Activated naive CD4-positive, alpha-beta T cell treated with anti-CD3 and anti-CD28 coated beads, Interleukin-2, amount 50 U/mL, for 72 hours (primary cell): ENCODE results near the gene FBXO4. TPM values are rescaled to one million over a fixed set of nuclear protein-coding genes. Genes with fewer than 3 reads are reported as not detected.
"Not testable (repeated sequence)": the region's sequence is repeated elsewhere in the genome, so short reads cannot be mapped to it uniquely, and the experiment has no call there.

Experiments
- ATAC-seq, 2 donors: fragments of 150-1000 bp; cut with Tn5 transposase; 2 replicates each; pipeline ENCODE4 v1.10.0; 2021; ENCODE audit warnings: mild to moderate bottlenecking in 2 of 2, moderate library complexity in 2 of 2
- DNase-seq, 2 donors: peaks; one replicate each; pipeline ENCODE4 v3.0.0; 2021 to 2022; ENCODE audit warnings: low spot score in 2 of 2
- H3K27ac Mint-ChIP-seq, 2 donors: one replicate each; pipeline ENCODE4 v1.8.0; 2022; ENCODE audit warnings: mild to moderate bottlenecking in 2 of 2, mixed read lengths in 2 of 2
- H3K36me3 Mint-ChIP-seq, 2 donors: one replicate each; pipeline ENCODE4 v1.8.0; 2022; ENCODE audit warnings: mixed read lengths in 2 of 2
- H3K9me3 Mint-ChIP-seq, 2 donors: one replicate each; pipeline ENCODE4 v1.8.0; 2022; ENCODE audit warnings: mixed read lengths in 2 of 2
- total RNA-seq, 2 donors: library from RNA; stranded (reverse); gene quantifications; one replicate each; pipeline ENCODE4 v1.2.3, GENCODE V29; 2022

Gene FBXO4
- total RNA-seq, 2 donors from 2014 or later, result 3.8 to 21.0 TPM

DNA sequence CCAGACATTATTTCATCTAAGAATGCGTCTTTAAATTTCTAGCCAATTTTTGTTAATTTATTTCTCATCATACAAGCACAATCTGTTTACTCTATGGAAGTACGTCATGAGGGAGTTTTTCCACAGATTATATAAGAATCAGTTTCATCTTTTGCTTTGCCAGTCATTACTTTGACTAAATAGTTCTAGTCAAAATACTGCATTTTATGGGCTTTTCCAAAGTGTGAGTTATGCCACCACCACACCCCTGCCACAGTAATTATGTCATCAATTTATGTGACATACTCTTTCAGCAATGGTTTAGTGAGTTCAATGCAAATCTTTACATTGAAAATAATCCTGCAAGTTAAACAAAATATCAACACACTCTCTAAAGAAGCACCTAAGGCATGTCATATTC is 18.9 kb upstream of the FBXO4 start:
- Mint-ChIP-seq H3K27ac (no peak overlapping the region), H3K9me3 (no peaks in the 10 kb centered on the region), H3K36me3 (peaks cover 22 to 23% of the 10 kb centered on the region in 2 donors)
- DNase-seq, result no peak
- ATAC-seq, result no peak

- ATAC-seq (no peak), DNase-seq (no peak)
- Mint-ChIP-seq H3K36me3 (peaks cover 31 to 43% of the 10 kb centered on the region in 2 donors), H3K27ac (peak overlapping the region; percentile 55 to 87), H3K9me3 (no peaks in the 10 kb centered on the region)
These were observed 16.6 kb upstream of the FBXO4 start for GRCh38 chr5:41908374-41909079.

GRCh38 chr5:41918105-41918504 is 7.0 kb upstream of the FBXO4 start:
- peak overlapping the region; percentile 1 to 89 for H3K27ac Mint-ChIP-seq
- DNase-seq, result no peak
- no peak for ATAC-seq
- H3K9me3 Mint-ChIP-seq, result no peaks in the 10 kb centered on the region
- H3K36me3 Mint-ChIP-seq, result peaks cover 12 to 40% of the 10 kb centered on the region in 2 donors

GRCh38 chr5:41921166-41921565 is 3.9 kb upstream of the FBXO4 start:
- no peak for ATAC-seq
- Mint-ChIP-seq H3K9me3 (no peaks in the 10 kb centered on the region), H3K27ac (no peak overlapping the region), H3K36me3 (peaks cover 15 to 19% of the 10 kb centered on the region in 2 donors)
- DNase-seq, result no peak

DNA sequence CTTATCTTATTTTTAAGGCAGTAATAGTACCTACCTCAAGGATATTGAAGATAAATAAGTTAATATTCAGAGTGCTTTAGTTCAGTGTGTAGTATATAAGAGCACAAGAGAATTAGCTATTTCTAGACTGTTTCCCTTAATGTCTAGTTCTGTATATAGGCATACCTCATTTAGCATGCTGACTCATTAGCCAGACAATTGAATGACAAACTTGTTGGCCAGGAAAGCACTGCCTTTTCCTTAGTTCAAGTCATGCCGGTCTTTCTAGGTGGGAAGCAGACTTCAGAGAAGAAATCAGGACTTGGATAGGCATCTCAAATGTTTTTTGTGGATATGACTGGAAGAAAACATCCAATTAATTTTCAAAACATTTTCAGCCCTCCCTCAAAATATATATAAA is 3.2 kb upstream of the FBXO4 start:
- ATAC-seq (no peak), DNase-seq (no peak)
- Mint-ChIP-seq H3K9me3 (no peaks in the 10 kb centered on the region), H3K27ac (no peak overlapping the region), H3K36me3 (peaks cover 13 to 19% of the 10 kb centered on the region in 2 donors)

GRCh38 chr5:41924526-41924871 is 582 bp upstream of the FBXO4 start:
- ATAC-seq (no peak), DNase-seq (no peak)
- Mint-ChIP-seq H3K9me3 (no peaks in the 10 kb centered on the region), H3K36me3 (peaks cover 0 to 9% of the 10 kb centered on the region in 2 donors), H3K27ac (peak overlapping the region; percentile 97 to 100)

GRCh38 chr5:41925555-41925951 is 472 bp downstream of the FBXO4 start:
- Mint-ChIP-seq H3K27ac (peak overlapping the region; percentile 93 to 100), H3K36me3 (peaks cover 6 to 9% of the 10 kb centered on the region in 2 donors), H3K9me3 (no peaks in the 10 kb centered on the region)
- ATAC-seq (peak in 1 of 2 donors; percentile 32), DNase-seq (peak in 1 of 2 donors; percentile 36)

DNA sequence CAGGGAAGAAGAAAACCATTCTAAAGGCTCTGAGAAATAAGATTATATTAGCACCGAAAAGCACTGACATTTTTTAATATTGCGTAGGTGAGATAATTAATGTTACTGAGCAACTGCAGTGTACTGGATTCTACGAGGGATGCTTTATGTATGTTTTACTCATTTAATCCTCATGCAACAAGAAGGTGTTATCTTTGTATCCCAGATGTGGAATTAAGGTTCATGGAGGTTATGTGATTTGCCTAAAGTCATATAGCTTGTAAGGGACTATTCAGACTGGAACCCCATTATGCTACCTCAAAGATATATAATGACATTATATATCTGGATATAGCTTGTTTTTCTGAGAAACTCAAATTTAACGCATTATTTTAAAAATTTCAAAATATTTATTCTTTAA is 2.5 kb downstream of the FBXO4 start:
- DNase-seq (no peak), ATAC-seq (no peak)
- no peak overlapping the region for H3K27ac Mint-ChIP-seq
- H3K9me3 Mint-ChIP-seq, result peaks cover 0 to 5% of the 10 kb centered on the region in 2 donors
- H3K36me3 Mint-ChIP-seq, result peaks cover 20 to 22% of the 10 kb centered on the region in 2 donors

- DNase-seq (no peak), ATAC-seq (no peak)
- H3K36me3 Mint-ChIP-seq, result peaks cover 20 to 22% of the 10 kb centered on the region in 2 donors
- H3K9me3 Mint-ChIP-seq, result peaks cover 0 to 5% of the 10 kb centered on the region in 2 donors
- no peak overlapping the region for H3K27ac Mint-ChIP-seq
These were observed 4.0 kb downstream of the FBXO4 start for GRCh38 chr5:41929035-41929434.

GRCh38 chr5:41932770-41933169 is 7.7 kb downstream of the FBXO4 start:
- ATAC-seq (no peak), DNase-seq (no peak)
- Mint-ChIP-seq H3K27ac (no peak overlapping the region), H3K9me3 (peaks cover 0 to 5% of the 10 kb centered on the region in 2 donors), H3K36me3 (peaks cover 13 to 20% of the 10 kb centered on the region in 2 donors)

DNA sequence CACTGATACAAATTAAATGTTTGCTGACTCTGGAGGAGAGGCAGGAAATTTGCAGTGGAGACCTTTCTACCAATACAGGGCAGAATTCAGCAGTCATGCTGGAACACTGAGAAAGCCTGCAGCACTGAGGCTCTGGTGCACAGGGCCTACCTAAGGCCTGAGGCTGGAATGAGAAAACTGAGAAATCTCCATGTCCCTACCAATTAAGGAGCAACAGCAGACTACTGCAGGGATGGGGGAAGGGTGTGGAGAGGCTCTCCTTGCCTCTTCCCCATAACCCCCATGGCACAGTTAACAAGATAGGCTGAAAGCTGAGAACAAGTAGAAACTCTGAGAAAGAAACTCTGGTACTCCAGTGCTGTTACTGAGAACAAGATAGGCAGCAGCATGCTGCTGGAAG is 10.5 kb downstream of the FBXO4 start:
- no peak for DNase-seq
- Mint-ChIP-seq H3K9me3 (peaks cover 0 to 5% of the 10 kb centered on the region in 2 donors), H3K36me3 (peaks cover 14 to 15% of the 10 kb centered on the region in 2 donors), H3K27ac (no peak overlapping the region)
- no peak for ATAC-seq

- Mint-ChIP-seq H3K36me3 (peaks cover 0 to 4% of the 10 kb centered on the region in 2 donors), H3K9me3 (no peaks in the 10 kb centered on the region), H3K27ac (peak overlapping the region; percentile 15 to 67)
- ATAC-seq (no peak), DNase-seq (no peak)
These were observed 15.6 kb downstream of the FBXO4 start for GRCh38 chr5:41940641-41941040.

DNA sequence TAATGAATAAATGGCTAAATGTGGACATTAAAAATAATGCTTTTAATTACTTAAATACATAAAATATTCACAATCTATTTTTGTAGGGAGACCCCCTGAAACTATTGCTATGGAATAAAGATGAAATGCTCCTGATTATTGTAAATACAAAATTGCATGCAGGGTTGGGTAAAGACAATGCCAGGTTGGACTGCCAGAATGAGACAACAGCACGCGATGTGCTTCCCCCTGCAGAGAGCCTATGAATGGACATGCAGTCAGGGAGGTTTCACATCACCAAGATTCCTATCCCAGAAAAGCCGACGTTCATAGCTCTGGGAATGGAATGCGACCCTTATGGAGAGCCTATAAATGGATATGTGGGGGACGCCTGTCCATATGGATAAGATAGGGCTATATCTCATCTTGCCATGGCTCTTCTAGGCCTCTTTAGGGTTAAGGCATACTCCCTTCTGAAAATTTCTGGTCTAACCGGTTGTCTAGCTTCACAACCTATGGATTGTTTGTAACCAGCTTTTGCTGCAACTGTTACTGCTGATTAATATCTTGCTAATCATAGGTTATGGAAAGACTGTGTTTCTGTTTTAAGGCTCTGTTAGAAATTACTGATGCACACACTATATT is 20.4 kb downstream of the FBXO4 start:
- DNase-seq, H3K27ac Mint-ChIP-seq, ATAC-seq: not testable (repeated sequence)
- Mint-ChIP-seq H3K36me3 (peaks cover 0 to 22% of the 10 kb centered on the region in 2 donors), H3K9me3 (peaks cover 0 to 10% of the 10 kb centered on the region in 2 donors)

DNA sequence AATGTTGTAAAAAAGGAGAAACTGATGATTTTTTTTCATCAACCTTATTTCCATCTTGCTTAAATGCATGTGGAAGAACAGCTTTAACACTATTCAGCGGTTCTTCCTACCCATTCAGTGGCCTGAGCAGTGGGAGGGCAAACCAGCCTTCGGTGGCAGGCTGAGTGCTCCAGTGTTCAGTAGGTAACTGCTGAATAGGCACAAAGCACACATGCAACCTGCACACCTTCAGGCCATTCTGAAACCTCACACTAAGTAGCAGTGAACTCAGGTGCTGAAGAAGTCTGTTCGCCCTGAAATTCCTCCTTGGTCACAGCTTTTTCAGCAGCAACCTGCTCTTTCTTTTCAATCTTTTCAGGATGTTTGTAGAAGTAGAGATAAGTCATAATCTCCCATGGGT is 26.1 kb downstream of the FBXO4 start:
- Mint-ChIP-seq H3K36me3 (peaks cover 0 to 18% of the 10 kb centered on the region in 2 donors), H3K27ac (no peak overlapping the region), H3K9me3 (peaks cover 0 to 11% of the 10 kb centered on the region in 2 donors)
- ATAC-seq, result no peak
- no peak for DNase-seq

DNA sequence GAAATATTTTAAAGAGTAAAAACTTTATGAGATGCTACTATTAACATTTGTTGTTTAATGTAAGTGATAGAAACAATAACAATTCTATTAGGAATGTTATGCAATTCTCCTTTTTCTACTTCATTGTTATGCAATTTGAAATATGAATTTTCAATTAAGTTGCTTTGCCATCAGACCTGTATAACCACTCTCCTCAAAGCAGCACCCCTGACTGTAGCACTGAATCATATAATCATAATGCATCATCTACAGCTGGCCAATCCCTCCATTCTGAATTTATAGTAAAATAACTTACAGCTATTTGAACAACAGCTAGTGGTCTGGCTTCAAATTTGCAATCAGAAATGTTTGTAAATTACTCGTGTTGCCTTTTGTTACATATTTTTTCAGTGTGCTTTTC is 29.2 kb downstream of the FBXO4 start:
- Mint-ChIP-seq H3K36me3 (peaks cover 0 to 14% of the 10 kb centered on the region in 2 donors), H3K27ac (no peak overlapping the region), H3K9me3 (peaks cover 8 to 15% of the 10 kb centered on the region in 2 donors)
- ATAC-seq (no peak), DNase-seq (no peak)

DNA sequence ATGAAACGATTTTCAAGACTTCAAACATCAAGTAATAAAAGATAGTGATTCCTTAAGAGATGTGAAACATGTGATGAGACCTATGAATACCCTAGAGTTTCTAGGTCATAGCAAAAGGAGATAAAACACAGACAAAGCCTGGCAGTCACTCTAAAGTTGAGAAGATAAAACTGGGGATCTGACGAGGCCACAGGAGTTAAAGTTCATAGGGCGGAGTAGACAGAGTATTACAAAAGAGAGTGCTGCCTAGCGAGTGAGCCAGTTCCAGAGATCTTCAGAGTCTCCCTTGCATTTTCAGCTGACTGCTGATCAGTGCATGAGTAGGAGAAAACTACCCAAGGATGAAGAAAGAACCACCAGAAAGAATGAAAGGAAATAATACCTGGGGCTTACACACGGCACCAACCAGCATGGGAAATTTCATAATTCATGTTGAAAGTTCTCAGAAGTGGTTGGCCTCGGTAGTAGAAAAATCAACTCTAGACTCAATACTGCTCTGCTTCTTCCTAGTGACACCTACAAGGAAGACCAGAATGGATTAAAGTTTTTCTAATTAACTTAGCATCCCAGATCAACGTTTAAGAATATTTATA is 30.4 kb downstream of the FBXO4 start:
- H3K27ac Mint-ChIP-seq, result no peak overlapping the region
- ATAC-seq (no peak), DNase-seq (no peak)
- H3K9me3 Mint-ChIP-seq, result peaks cover 12 to 13% of the 10 kb centered on the region in 2 donors
- peaks cover 0 to 6% of the 10 kb centered on the region in 2 donors for H3K36me3 Mint-ChIP-seq

DNA sequence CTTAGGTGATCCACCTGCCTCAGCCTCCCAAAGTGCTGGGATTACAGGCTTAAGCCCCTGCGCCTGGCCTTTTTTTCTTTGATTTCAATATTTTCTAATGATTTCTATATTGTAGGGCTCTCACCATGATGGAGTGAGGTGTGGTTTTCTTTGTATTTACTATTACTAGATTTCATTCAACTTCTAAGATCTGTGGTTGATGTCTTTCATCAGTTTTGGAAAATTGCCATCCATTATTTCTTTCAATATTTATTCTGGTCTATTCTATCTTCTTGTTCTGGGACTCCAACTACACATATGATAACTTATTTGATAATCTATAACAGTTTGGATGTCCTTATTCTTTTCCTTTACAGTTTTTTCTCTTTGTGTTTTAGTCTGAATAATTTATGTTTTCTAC is 31.9 kb downstream of the FBXO4 start:
- H3K27ac Mint-ChIP-seq, result no peak overlapping the region
- DNase-seq, result no peak
- ATAC-seq, result no peak

More for the DNA sequence above, 31.9 kb downstream of the FBXO4 start:
- peaks cover 25 to 26% of the 10 kb centered on the region in 2 donors for H3K9me3 Mint-ChIP-seq
- peaks cover 5 to 16% of the 10 kb centered on the region in 2 donors for H3K36me3 Mint-ChIP-seq
